ENCODE results near the gene ETV3L. TPM values are rescaled to one million over a fixed set of nuclear protein-coding genes. Genes with fewer than 3 reads are reported as not detected.

ETV3L gene
- total and polyA plus RNA-seq, 2 of the 8 experiments (the other 6 are each of a cell fraction or from before 2014, with no cell fraction given), result 0.17 to 0.26 TPM

DNA sequence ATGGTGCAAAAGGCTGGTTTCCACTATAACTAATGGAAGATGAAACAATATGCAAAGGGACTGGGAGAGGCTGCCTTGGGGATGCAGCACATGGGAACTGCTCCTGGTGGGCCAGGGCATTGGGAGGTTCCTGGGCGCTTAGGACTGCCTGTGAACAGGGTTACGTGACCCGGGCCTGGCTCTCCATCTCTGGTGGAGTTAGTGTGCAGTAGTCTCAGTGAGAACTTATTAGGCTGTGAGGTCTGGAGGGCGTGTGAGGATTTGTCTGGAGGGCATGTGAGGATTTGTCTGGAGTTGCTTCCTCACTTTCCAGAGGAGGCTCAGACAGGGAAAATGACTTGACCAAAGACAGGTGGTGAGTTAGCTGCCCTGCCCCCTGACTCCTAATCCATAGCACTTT is 1.5 kb upstream of the ETV3L start:
- no peak for FAIRE-seq

More for the DNA sequence above, 1.5 kb upstream of the ETV3L start:
- no peak overlapping the region for H4K8ac ChIP-seq (ENCODE audit: extremely low read depth, insufficient read depth, low read length)
- H2AK5ac ChIP-seq (ENCODE audit: low read depth, low read length), result no peak overlapping the region
- H3K36me3 ChIP-seq (ENCODE audit: control insufficient read depth in 2 of 4, insufficient read depth in 4 of 4, low read length in 3 of 4), result no peaks in the 10 kb centered on the region
- no peaks in the 10 kb centered on the region for H3K79me1 ChIP-seq (ENCODE audit: low read depth, low read length)
- no peak overlapping the region for H2AFZ ChIP-seq (ENCODE audit: low read length)
- POLR2A ChIA-PET (ENCODE audit: partially characterized antibody), result interaction anchor here (0.6 kb wide), 1 partner anchor 26 kb away, joined by 3 read pairs; no protein-coding TSS in a partner anchor
- no peak overlapping the region for H2BK5ac ChIP-seq (ENCODE audit: low read depth, low read length)
- no peak overlapping the region for H3K9ac ChIP-seq (replicated peaks in 1 of 4; ENCODE audit: extremely low read depth in 1 of 4, low read depth in 3 of 4, low read length in 3 of 4)
- no peaks in the 10 kb centered on the region for H3K79me2 ChIP-seq (ENCODE audit: control insufficient read depth in 1 of 2, insufficient read depth in 2 of 2, low read length in 2 of 2)
- H3K56ac ChIP-seq (replicated peaks; ENCODE audit: insufficient read length, low read depth, low read length), result no peak overlapping the region
- no peak for DNase-seq (ENCODE audit: low read depth in 1 of 2, low spot score in 2 of 2)
- H3K9me3 ChIP-seq (ENCODE audit: insufficient read depth in 2 of 2, low read depth in 1 of 2, low read length in 1 of 2), result no peaks in the 10 kb centered on the region
- CTCF ChIA-PET (ENCODE audit: partially characterized antibody), result interaction anchor here (1.1 to 8.1 kb wide), 4 partner anchors 11 to 56 kb away, joined by 3 to 52 read pairs (median 21); no protein-coding TSS in a partner anchor
- H2BK12ac ChIP-seq (ENCODE audit: low read depth, low read length), result peak overlapping the region; percentile 33; the same call in 1 of the 2 replicates
- H4K20me1 ChIP-seq (replicated peaks in 1 of 2; ENCODE audit: control insufficient read depth in 1 of 2, insufficient read depth in 2 of 2, low read length in 2 of 2), result no peaks in the 10 kb centered on the region
- H4K91ac ChIP-seq (replicated peaks; ENCODE audit: insufficient read length, low read length), result no peak overlapping the region
- H4K5ac ChIP-seq (ENCODE audit: insufficient read length, low read depth, low read length), result no peak overlapping the region
- H3K23ac ChIP-seq (ENCODE audit: insufficient read length), result no peak overlapping the region
- 0 out of 2 replicates have a peak overlapping the region, but pooled peaks have one; percentile 61 for H2BK20ac ChIP-seq (ENCODE audit: low read length)
- no peak overlapping the region for H3K4ac ChIP-seq (replicated peaks; ENCODE audit: insufficient read length, low read depth, low read length)
- H3K23me2 ChIP-seq (ENCODE audit: low read depth, low read length), result 0 out of 2 replicates have a peak, but pooled peaks cover 2% of the 10 kb centered on the region
- WGBS, 2 experiments (ENCODE audit: extremely low coverage in 1 of 2, insufficient coverage in 1 of 2, insufficient read length in 1 of 2, insufficient replicate concordance in 2 of 2, low coverage in 1 of 2, low lambda C conversion rate in 2 of 2, missing lambda C conversion rate in 1 of 2), result 82% methylated on average over 4 of the region's 4 CpGs; no CpG with 5 or more reads in 1 of the 2 experiments
- no peak overlapping the region for H3K14ac ChIP-seq (ENCODE audit: insufficient read length)
- no peak for TF ChIP-seq ZNF274 (IDR thresholded peaks at IDR 0.05; ENCODE audit: borderline replicate concordance, extremely low read depth, low read length)
- TF ChIP-seq GABPA (IDR thresholded peaks at IDR 0.05; ENCODE audit: borderline replicate concordance, insufficient read depth, low read length), result no peak
- no peak for TF ChIP-seq JUND (IDR thresholded peaks at IDR 0.05; ENCODE audit: low read length)
- H3K4me3 ChIP-seq (ENCODE audit: extremely low read depth in 1 of 4, insufficient read depth in 2 of 4, low read depth in 3 of 4, low read length in 4 of 4), result no peak overlapping the region
- peaks cover 0 to 4% (median 0%) of the 10 kb centered on the region in 4 experiments; a peak in 1 of 7 replicates for H3K4me1 ChIP-seq (replicated peaks in 1 of 4; ENCODE audit: control insufficient read depth in 3 of 4, insufficient read depth in 4 of 4, low read length in 3 of 4)
- H3K27ac ChIP-seq (ENCODE audit: low read depth, low read length), result no peak overlapping the region
- H2BK120ac ChIP-seq (replicated peaks; ENCODE audit: low read depth, low read length), result no peak overlapping the region
- peaks cover 0 to 2% (median 0%) of the 10 kb centered on the region in 4 experiments; a peak in 1 of 7 replicates for H3K27me3 ChIP-seq (replicated peaks in 1 of 4; ENCODE audit: control insufficient read depth in 3 of 4, extremely low read depth in 1 of 4, insufficient read depth in 3 of 4, low read length in 3 of 4)
- no peak overlapping the region for H3K18ac ChIP-seq (ENCODE audit: extremely low read depth, low read length)
- no peak overlapping the region for H2BK15ac ChIP-seq (ENCODE audit: low read length)
- H3K4me2 ChIP-seq (ENCODE audit: insufficient read depth in 1 of 2, low read depth in 2 of 2, low read length in 2 of 2), result no peak overlapping the region
